ENCODE data around the gene ATG7.

Gene ATG7

DNA sequence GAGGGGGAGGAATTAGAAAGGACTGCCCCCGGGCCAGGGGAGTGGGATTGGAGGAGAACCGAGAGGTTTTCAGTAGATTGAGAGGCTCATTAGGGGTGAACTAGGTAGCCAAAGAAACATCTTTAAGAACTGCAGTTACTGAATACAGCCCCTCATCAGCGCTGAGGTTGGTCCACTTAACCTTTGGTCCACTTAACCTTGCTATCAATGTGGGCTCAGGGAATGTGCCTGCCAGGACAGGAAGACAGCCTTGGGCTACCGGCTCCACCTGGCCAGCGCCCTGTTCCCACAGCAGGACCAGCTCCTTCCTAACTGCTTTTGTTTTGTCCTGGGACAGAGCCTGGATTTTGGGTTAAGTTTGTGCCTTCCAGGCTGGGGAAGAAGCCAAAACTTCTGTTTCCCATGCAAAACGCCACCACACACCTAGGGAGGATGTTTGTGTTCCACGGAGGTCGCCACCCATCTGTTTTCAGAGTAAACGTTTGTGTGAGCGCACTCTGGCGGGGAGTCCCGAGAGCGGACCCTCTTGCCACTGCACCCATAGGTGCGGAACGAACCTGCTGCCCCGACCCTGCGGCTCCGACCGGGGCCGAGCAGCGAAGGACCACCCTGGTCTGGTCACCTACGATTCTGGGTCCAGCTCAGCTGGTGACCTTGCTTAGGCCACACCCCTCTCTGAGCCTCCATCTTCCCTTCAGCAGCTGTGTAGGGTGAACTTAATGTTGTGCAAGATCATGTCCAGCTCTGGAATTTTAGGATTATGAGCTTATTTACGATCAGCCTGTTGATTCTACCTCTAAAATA lies 264.1 kb downstream of the ATG7 start:
- peaks cover 22% of the 10 kb centered on the region for H3K4me1 ChIP-seq (ENCODE audit: control insufficient read depth, insufficient read depth, low read length)
- no peak overlapping the region for H3K9ac ChIP-seq (ENCODE audit: low read depth, low read length)
- no peaks in the 10 kb centered on the region for H3K27me3 ChIP-seq (ENCODE audit: control insufficient read depth, insufficient read depth, low read length)
- no peak overlapping the region for H3K4me2 ChIP-seq (ENCODE audit: low read length)
- no peaks in the 10 kb centered on the region for H3K36me3 ChIP-seq (ENCODE audit: insufficient read depth, low read length)
- no peaks in the 10 kb centered on the region for H3K9me3 ChIP-seq (replicated peaks; ENCODE audit: low read length)
- no peak overlapping the region for H3K4me3 ChIP-seq (ENCODE audit: low read length)

DNA sequence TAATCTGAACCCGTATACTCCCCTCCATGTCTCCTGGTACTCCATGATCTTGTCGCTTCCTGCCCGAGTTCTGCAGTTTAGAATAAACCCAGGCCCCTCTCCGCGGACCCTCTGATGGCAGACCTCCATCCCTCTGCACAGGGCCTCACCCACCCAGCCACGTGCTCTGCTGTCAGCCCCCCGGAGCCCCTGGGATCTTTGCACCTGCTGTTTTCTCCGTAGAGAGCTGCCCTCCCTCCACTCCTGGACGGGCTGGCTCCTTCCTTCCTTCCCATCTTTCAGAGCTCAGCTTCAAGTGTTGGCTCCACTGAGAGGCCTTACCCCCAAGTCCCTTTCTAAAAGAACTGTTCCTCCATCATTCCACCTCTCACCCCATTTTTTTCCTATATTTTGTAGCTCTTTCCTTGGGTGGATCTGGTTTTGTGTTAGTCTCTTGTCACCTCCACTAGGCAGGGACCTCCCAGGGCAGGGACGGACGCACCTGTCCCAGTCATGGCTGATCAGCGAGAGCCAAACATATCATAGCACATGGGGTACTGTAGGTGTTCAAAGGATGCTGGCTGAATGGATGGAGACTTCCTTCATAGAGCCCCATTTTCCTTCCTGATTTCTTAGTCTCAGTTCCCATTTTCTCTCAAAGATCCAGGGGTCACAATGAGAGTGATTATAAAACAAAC lies 264.9 kb downstream of the ATG7 start:
- Histone ChIP-seq H3K4me1 (ENCODE audit: control insufficient read depth, insufficient read depth, low read length) (peaks cover 21% of the 10 kb centered on the region), H3K4me3 (ENCODE audit: low read length) (no peak overlapping the region), H3K9me3 (replicated peaks; ENCODE audit: low read length) (no peaks in the 10 kb centered on the region), H3K4me2 (ENCODE audit: low read length) (no peak overlapping the region), H3K36me3 (ENCODE audit: insufficient read depth, low read length) (no peaks in the 10 kb centered on the region), H3K9ac (ENCODE audit: low read depth, low read length) (no peak overlapping the region), H3K27me3 (ENCODE audit: control insufficient read depth, insufficient read depth, low read length) (no peaks in the 10 kb centered on the region)

DNA sequence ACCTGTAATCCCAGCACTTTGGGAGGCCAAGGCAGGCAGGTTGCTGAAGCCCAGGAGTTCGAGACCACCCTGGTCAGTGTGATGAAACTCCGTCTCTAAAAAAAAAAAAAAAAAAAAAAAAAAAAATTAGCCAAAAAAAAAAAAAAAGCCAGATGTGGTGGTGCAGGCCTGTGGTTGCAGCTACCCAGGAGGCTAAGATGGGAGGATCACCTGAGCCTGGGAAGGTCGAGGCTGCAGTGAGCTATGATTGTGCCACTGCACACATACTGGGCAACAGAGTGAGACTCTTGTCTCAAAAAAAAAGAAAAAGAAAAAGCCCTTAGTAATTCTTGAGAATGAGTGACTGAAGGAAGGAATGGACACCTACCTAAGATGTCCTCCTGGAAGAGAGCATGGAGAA lies 266.4 kb downstream of the ATG7 start:
- Histone ChIP-seq H3K27me3 (ENCODE audit: control insufficient read depth, insufficient read depth, low read length) (no peaks in the 10 kb centered on the region), H3K36me3 (ENCODE audit: insufficient read depth, low read length) (no peaks in the 10 kb centered on the region), H3K4me2 (ENCODE audit: low read length) (no peak overlapping the region), H3K9ac (ENCODE audit: low read depth, low read length) (no peak overlapping the region), H3K4me1 (ENCODE audit: control insufficient read depth, insufficient read depth, low read length) (peaks cover 10% of the 10 kb centered on the region), H3K4me3 (ENCODE audit: low read length) (no peak overlapping the region), H3K9me3 (replicated peaks; ENCODE audit: low read length) (no peaks in the 10 kb centered on the region)

DNA sequence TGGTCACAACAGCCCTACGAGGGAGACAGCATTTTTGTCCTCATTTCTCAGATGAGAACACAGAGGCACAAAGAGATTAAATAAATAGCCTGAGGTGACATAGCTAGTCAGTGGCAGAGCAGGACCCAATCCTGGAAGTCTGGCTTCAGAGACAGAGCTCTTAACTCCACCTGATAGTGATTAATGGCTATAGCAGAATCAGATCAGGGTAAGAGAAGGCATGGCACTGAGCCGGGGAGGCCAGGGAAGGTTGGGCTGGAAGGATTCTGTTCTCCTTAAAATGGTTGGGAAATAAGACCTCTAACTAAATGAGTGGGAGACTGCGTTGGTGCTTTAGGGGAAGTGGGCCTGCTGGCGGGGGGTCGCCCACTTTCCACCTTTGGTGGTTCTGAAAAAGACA lies 267.0 kb downstream of the ATG7 start:
- Histone ChIP-seq H3K9ac (ENCODE audit: low read depth, low read length) (no peak overlapping the region), H3K36me3 (ENCODE audit: insufficient read depth, low read length) (no peaks in the 10 kb centered on the region), H3K4me3 (ENCODE audit: low read length) (no peak overlapping the region), H3K27me3 (ENCODE audit: control insufficient read depth, insufficient read depth, low read length) (no peaks in the 10 kb centered on the region), H3K4me2 (ENCODE audit: low read length) (no peak overlapping the region), H3K4me1 (ENCODE audit: control insufficient read depth, insufficient read depth, low read length) (peaks cover 6% of the 10 kb centered on the region), H3K9me3 (replicated peaks; ENCODE audit: low read length) (no peaks in the 10 kb centered on the region)

DNA sequence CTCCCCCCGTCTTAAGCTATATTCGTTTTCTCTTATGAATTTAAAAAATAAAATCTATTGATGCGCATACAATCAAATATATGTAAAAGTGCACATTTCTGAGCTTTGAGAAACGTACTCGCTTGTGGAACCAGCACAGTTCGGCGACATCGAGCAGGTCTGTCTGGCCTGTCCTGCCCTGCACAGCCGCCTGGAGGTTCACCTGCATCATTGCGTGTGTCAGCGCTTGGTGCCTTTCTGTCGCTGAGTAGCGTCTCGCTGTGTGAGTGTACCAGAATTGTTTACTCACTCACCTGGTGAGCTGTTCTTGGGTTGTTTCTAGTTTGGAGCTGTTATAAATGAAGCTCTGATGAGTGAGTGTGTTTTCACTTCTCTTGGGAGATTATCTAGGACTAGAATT lies 267.5 kb downstream of the ATG7 start:
- Histone ChIP-seq H3K36me3 (ENCODE audit: insufficient read depth, low read length) (no peaks in the 10 kb centered on the region), H3K9me3 (replicated peaks; ENCODE audit: low read length) (no peaks in the 10 kb centered on the region), H3K27me3 (ENCODE audit: control insufficient read depth, insufficient read depth, low read length) (no peaks in the 10 kb centered on the region), H3K9ac (ENCODE audit: low read depth, low read length) (no peak overlapping the region), H3K4me1 (ENCODE audit: control insufficient read depth, insufficient read depth, low read length) (peaks cover 7% of the 10 kb centered on the region), H3K4me2 (ENCODE audit: low read length) (no peak overlapping the region), H3K4me3 (ENCODE audit: low read length) (no peak overlapping the region)

DNA sequence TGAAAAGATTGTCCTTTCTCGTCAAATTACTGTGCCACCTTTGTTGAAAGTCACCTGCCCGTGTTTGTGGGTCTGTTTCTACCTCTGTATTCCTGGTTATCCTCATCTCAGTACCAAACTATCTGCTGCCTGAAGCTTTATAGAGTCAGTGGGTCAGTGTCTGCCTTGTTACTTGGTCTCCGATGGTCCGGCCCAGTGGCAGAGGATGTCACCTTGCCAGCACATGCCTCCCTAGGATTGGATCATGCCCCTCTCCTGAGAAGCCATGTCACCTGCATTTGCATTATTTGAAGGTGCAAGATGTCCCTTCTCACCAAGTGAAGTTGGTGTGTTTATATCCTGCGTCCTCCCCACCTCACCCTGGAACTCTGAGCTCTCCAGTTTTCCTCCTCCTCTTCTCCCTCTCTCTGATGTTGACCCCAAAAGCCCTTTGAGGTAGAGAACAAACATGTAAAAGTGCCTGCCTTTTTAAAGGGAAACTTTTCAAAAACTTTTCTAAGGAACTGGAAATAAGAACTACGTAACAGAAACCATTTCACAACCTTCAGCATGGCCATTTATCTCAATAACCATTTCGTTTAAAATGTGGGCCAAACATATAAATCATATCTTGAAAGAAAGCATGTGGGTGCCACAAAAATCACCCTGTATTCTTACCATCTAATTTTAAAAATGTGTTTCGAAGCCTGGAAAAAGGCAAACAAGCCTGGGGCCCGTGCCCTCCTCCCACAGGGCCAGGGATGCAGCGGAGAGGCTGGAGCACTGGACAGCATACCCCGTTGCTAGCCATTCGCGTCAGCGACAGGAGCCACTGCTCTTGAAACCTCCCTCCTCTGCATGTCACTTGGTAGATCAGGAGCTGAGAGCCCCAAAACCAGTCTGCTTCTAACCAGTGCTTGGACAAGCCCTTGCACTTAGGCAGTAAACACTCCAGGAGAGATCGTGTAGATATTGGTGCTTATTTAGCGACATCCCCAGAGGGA lies 269.4 kb downstream of the ATG7 start:
- Histone ChIP-seq H3K4me1 (ENCODE audit: control insufficient read depth, insufficient read depth, low read length) (peaks cover 15% of the 10 kb centered on the region), H3K9ac (ENCODE audit: low read depth, low read length) (no peak overlapping the region), H3K36me3 (ENCODE audit: insufficient read depth, low read length) (no peaks in the 10 kb centered on the region), H3K4me2 (ENCODE audit: low read length) (no peak overlapping the region), H3K27me3 (ENCODE audit: control insufficient read depth, insufficient read depth, low read length) (no peaks in the 10 kb centered on the region), H3K9me3 (replicated peaks; ENCODE audit: low read length) (no peaks in the 10 kb centered on the region), H3K4me3 (ENCODE audit: low read length) (no peak overlapping the region)

DNA sequence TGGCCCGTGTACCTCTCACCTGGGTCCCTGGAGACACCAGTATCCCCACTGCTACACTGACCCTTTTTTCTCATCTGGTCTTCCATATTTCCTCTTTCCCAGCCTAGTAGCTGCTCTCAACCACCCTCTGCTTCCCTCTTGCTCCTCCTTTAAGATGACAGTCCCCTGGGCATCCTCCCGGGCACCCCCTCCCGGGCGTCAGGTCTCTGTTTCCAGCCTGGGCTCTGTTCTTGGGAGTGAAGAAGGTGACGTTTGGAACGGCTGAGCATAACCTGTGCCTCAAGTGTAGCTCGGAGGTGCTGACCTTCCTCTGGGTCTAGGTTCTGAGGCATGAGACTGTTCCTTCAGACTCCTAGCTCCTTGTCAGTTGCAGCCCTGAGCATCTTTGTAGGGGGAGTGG lies 270.4 kb downstream of the ATG7 start:
- H3K4me2 ChIP-seq (ENCODE audit: low read length) = no peak overlapping the region
- H3K36me3 ChIP-seq (ENCODE audit: insufficient read depth, low read length) = no peaks in the 10 kb centered on the region
- H3K4me1 ChIP-seq (ENCODE audit: control insufficient read depth, insufficient read depth, low read length) = peaks cover 15% of the 10 kb centered on the region
- H3K9me3 ChIP-seq (replicated peaks; ENCODE audit: low read length) = no peaks in the 10 kb centered on the region
- H3K9ac ChIP-seq (ENCODE audit: low read depth, low read length) = no peak overlapping the region
- no peaks in the 10 kb centered on the region for H3K27me3 ChIP-seq (ENCODE audit: control insufficient read depth, insufficient read depth, low read length)
- no peak overlapping the region for H3K4me3 ChIP-seq (ENCODE audit: low read length)

DNA sequence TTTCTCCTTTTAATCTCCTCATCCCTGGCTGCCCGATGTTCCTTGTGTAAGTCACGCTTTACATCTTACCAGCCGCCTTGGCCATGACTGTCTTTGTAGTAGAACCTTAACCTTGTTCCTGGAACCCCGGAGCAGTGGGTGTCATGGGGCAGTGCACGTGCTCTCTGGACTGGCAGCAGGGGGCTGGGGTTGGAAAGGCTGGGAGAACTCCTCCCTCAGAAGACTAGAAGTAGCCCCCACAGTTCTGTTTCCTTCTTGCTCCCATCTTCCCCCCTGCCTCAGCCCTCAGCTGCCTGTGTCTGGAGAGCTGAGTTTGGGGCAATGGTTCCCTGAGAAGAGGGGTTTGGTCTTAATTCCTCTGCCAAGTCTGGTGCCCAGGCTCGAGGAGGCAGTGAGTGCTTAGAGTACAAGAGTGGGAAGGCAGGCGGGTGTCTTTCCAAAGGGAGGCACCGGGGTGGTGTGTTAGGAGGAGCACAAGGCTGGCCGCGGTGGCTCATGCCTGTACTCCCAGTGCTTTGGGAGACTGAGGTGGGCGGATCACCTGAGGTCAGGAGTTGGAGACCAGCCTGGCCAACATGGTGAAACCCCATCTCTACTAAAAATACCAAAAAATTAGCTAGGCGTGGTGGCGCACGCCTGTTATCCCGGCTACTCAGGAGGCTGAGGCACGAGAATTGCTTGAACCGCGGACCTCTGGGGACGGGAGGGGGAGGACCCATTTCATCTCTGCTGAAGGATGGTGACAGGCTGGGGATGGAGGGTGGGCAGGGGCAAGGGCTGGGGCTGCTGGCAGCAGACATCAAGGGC lies 271.1 kb downstream of the ATG7 start:
- H3K4me2 ChIP-seq (ENCODE audit: low read length) = no peak overlapping the region
- no peak overlapping the region for H3K9ac ChIP-seq (ENCODE audit: low read depth, low read length)
- no peak overlapping the region for H3K4me3 ChIP-seq (ENCODE audit: low read length)
- H3K36me3 ChIP-seq (ENCODE audit: insufficient read depth, low read length) = no peaks in the 10 kb centered on the region
- H3K4me1 ChIP-seq (ENCODE audit: control insufficient read depth, insufficient read depth, low read length) = peaks cover 16% of the 10 kb centered on the region
- no peaks in the 10 kb centered on the region for H3K9me3 ChIP-seq (replicated peaks; ENCODE audit: low read length)
- H3K27me3 ChIP-seq (ENCODE audit: control insufficient read depth, insufficient read depth, low read length) = no peaks in the 10 kb centered on the region

DNA sequence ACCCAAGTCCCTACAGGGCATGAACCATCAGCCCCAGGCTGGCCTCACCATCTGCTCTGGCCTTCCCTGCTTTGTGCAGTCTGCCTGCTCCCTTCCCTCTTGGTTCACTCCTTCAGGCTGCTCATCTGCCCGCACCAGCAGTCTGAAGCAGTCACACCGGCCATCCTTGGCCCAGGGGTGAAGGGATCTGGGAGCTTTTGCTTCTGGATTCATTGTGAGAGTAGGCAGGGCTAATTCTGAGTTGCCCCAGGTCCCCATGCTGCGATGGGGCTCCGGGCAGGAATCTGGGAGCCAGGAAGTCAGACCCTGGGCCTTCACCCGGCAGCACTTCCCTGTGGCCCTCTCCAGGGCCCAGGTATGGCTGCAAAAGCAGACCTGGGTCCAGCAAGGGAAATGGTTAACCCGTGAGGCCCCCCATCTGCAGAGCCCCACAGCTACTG lies 271.8 kb downstream of the ATG7 start:
- no peak overlapping the region for H3K9ac ChIP-seq (ENCODE audit: low read depth, low read length)
- no peak overlapping the region for H3K4me3 ChIP-seq (ENCODE audit: low read length)
- no peaks in the 10 kb centered on the region for H3K27me3 ChIP-seq (ENCODE audit: control insufficient read depth, insufficient read depth, low read length)
- no peaks in the 10 kb centered on the region for H3K36me3 ChIP-seq (ENCODE audit: insufficient read depth, low read length)
- peaks cover 22% of the 10 kb centered on the region for H3K4me1 ChIP-seq (ENCODE audit: control insufficient read depth, insufficient read depth, low read length)
- no peak overlapping the region for H3K4me2 ChIP-seq (ENCODE audit: low read length)
- H3K9me3 ChIP-seq (replicated peaks; ENCODE audit: low read length) = no peaks in the 10 kb centered on the region

DNA sequence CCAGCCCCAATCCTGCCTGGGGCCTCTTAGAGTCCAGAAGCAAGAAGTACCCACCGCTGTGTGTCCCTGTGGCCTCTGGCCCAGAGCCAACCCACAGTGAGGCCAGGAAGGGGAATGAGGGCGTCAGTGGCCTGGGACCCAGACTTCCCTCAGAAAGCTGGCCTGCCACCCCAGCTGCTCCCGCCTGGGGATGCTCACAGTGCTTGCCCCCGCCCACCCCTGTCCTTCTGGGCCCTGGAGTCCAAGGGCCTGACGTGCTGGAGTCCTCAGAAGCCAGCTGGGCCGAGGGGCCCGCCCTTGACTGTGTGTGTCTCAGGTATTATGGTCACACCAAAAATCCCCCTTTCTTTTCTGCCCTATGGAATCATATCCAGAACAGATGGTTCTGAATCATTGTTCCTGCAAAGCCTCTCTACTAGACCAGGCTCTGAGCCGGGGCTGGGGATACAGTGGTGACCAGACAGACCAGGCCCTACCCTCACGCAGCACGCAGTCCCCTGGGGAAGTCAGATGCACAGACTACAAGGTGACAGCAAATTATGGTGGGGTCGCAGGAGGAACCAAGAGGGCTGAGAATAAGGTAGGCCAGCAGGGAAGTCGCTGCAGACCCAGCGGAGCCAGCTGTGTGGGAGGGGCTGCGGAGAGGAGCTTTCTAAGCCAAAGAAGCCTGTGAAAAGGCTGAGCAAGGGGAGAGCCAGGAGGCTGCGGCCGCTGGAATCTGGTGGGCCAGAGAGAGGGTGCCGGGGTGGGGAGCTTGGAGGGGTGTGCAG lies 272.4 kb downstream of the ATG7 start:
- Histone ChIP-seq H3K4me1 (ENCODE audit: control insufficient read depth, insufficient read depth, low read length) (peaks cover 28% of the 10 kb centered on the region), H3K36me3 (ENCODE audit: insufficient read depth, low read length) (no peaks in the 10 kb centered on the region), H3K4me2 (ENCODE audit: low read length) (no peak overlapping the region), H3K9me3 (replicated peaks; ENCODE audit: low read length) (no peaks in the 10 kb centered on the region), H3K4me3 (ENCODE audit: low read length) (no peak overlapping the region), H3K9ac (ENCODE audit: low read depth, low read length) (no peak overlapping the region), H3K27me3 (ENCODE audit: control insufficient read depth, insufficient read depth, low read length) (no peaks in the 10 kb centered on the region)
